GM12892 (cell line): ENCODE measurements around the gene PEX3.
"Not testable (repeated sequence)": the region's sequence is repeated elsewhere in the genome, so short reads cannot be mapped to it uniquely, and the experiment has no call there.

Source experiments
- DNase-seq: peaks from one replicate; pipeline ENCODE4 v3.0.0; 2011; ENCODE audit not compliant: insufficient read length
- FAIRE-seq: peaks from 2 replicates; lab custom pipeline; 2011; peaks lifted over from hg19 to GRCh38; lab: Jason Lieb, UNC
- POLR2A ChIP-seq: IDR thresholded peaks from 2 replicates; pipeline ENCODE4 v1.6.1; 2011; ENCODE audit warnings: low read depth, low read length, control low read depth
- POLR2AphosphoS5 ChIP-seq: IDR thresholded peaks from 2 replicates; pipeline ENCODE4 v1.6.1; 2011; ENCODE audit warnings: low read depth, low read length, control low read depth
- TAF1 ChIP-seq: IDR thresholded peaks from 2 replicates; pipeline ENCODE4 v1.6.1; 2011; ENCODE audit warnings: low read depth, mild to moderate bottlenecking, control low read depth, low read length, borderline replicate concordance

Gene PEX3

GRCh38 chr6:143449714-143450452, 722 bp upstream of the PEX3 start:
- no peak for DNase-seq
- peak; percentile 5 for FAIRE-seq
- TF ChIP-seq TAF1: no peak
- no peak for TF ChIP-seq POLR2A
- no peak for TF ChIP-seq POLR2AphosphoS5

GRCh38 chr6:143451531-143451930, 926 bp downstream of the PEX3 start:
- TF ChIP-seq POLR2AphosphoS5 (no peak), TAF1 (no peak), POLR2A (no peak)
- DNase-seq (no peak), FAIRE-seq (no peak)

GRCh38 chr6:143457563-143458359, 7.2 kb downstream of the PEX3 start:
- FAIRE-seq: no peak
- DNase-seq: no peak
- TF ChIP-seq POLR2A: no peak
- no peak for TF ChIP-seq POLR2AphosphoS5
- TF ChIP-seq TAF1: no peak

GRCh38 chr6:143465546-143465945, 14.9 kb downstream of the PEX3 start:
- DNase-seq (no peak), FAIRE-seq (no peak)
- no peak for TF ChIP-seq POLR2A
- no peak for TF ChIP-seq TAF1
- TF ChIP-seq POLR2AphosphoS5: no peak

- DNase-seq: no peak
- FAIRE-seq: no peak
- TF ChIP-seq TAF1: no peak
- no peak for TF ChIP-seq POLR2A
- no peak for TF ChIP-seq POLR2AphosphoS5
Observed at GRCh38 chr6:143468026-143468425, 17.4 kb downstream of the PEX3 start.

GRCh38 chr6:143468823-143469222, 18.2 kb downstream of the PEX3 start:
- FAIRE-seq, DNase-seq: not testable (repeated sequence)

- DNase-seq (no peak), FAIRE-seq (no peak)
- TF ChIP-seq POLR2A (no peak), TAF1 (no peak), POLR2AphosphoS5 (no peak)
Observed at GRCh38 chr6:143471822-143472221, 21.2 kb downstream of the PEX3 start.

GRCh38 chr6:143476545-143476944, 25.9 kb downstream of the PEX3 start:
- DNase-seq (no peak), FAIRE-seq (no peak)
- TF ChIP-seq POLR2AphosphoS5 (no peak), TAF1 (no peak), POLR2A (no peak)

- TF ChIP-seq POLR2AphosphoS5: no peak
- TF ChIP-seq POLR2A: no peak
- TF ChIP-seq TAF1: no peak
- FAIRE-seq (peak; percentile 9), DNase-seq (no peak)
Observed at GRCh38 chr6:143478479-143479062, 28.0 kb downstream of the PEX3 start.

GRCh38 chr6:143482593-143482992, 32.0 kb downstream of the PEX3 start:
- TF ChIP-seq POLR2AphosphoS5 (no peak), TAF1 (no peak), POLR2A (no peak)
- FAIRE-seq (no peak), DNase-seq (no peak)

- DNase-seq (no peak), FAIRE-seq (no peak)
Observed at GRCh38 chr6:143485967-143486366, 35.4 kb downstream of the PEX3 start.

GRCh38 chr6:143486752-143487151, 36.1 kb downstream of the PEX3 start:
- FAIRE-seq (no peak), DNase-seq (no peak)
- TF ChIP-seq POLR2AphosphoS5: no peak
- TF ChIP-seq POLR2A: no peak
- no peak for TF ChIP-seq TAF1

More at GRCh38 chr6:143485967-143486366, 35.4 kb downstream of the PEX3 start:
- TF ChIP-seq POLR2A: no peak
- TF ChIP-seq TAF1: no peak
- no peak for TF ChIP-seq POLR2AphosphoS5

- FAIRE-seq: no peak
- no peak for DNase-seq
Observed at GRCh38 chr6:143490244-143490643, 39.6 kb downstream of the PEX3 start.

More at GRCh38 chr6:143490244-143490643, 39.6 kb downstream of the PEX3 start:
- TF ChIP-seq TAF1 (no peak), POLR2AphosphoS5 (no peak), POLR2A (no peak)
